K562 (cell line): ENCODE measurements around the gene IDH3G.

ENCODE experiments used
- ATF7 ChIP-seq: fragments of 450-650 bp; IDR thresholded peaks from 2 replicates; pipeline ENCODE4 v1.7.1; 2014; ENCODE audit warnings: mild to moderate bottlenecking, moderate library complexity
- CEBPG ChIP-seq, 3 experiments: fragments of 200-800 bp in 1 of 3; sonication (Bioruptor generic) in 1 of 3; sonication (generic) in 1 of 3; formaldehyde crosslinking in 1 of 3; IDR thresholded peaks in 2 of 3; conservative IDR thresholded peaks in 1 of 3; 2 replicates each; pipeline versions ENCODE4 v1.6.1 to v1.8.0; 2016 to 2022; ENCODE audit warnings: missing compliant biosample characterization in 2 of 3, missing genetic modification characterization in 2 of 3, mild to moderate bottlenecking in 1 of 3, missing genetic modification reagents in 1 of 3
- CHD1 ChIP-seq: fragments of 200-600 bp; sonication (generic); IDR thresholded peaks from one replicate; pipeline ENCODE4 v1.6.1; 2012; ENCODE audit warnings: mild to moderate bottlenecking, moderate library complexity, low read length, inconsistent platforms
- ELF4 ChIP-seq: fragments of 450-650 bp; formaldehyde crosslinking; IDR thresholded peaks from 2 replicates; pipeline ENCODE4 v1.4.0; 2022; ENCODE audit warnings: missing genetic modification characterization
- FOXA3 ChIP-seq, 2 experiments: fragments of 450-650 bp in 1 of 2; sonication (generic) in 1 of 2; formaldehyde crosslinking; IDR thresholded peaks in 1 of 2; conservative IDR thresholded peaks in 1 of 2; 2 replicates each; pipeline versions ENCODE4 v1.4.0 to v1.8.0; 2020 to 2022; ENCODE audit warnings: mild to moderate bottlenecking in 2 of 2, missing genetic modification reagents in 1 of 2
- HDGF ChIP-seq: fragments of 450-650 bp; IDR thresholded peaks from 2 replicates; pipeline ENCODE4 v1.6.1; 2016
- JUN ChIP-seq, 2 experiments: sonication (generic) in 1 of 2; formaldehyde crosslinking in 1 of 2; IDR thresholded peaks; 2 replicates each; pipeline versions ENCODE4 v1.6.1 to v1.8.0; 2012 to 2022; ENCODE audit warnings: borderline replicate concordance in 2 of 2, mild to moderate bottlenecking in 2 of 2, improper control_type of control experiment in 1 of 2, low read depth in 1 of 2, low read length in 1 of 2, missing genetic modification reagents in 1 of 2
- NBN ChIP-seq: fragments of 450-650 bp; IDR thresholded peaks from 2 replicates; pipeline ENCODE4 v1.6.1; 2016; ENCODE audit warnings: low read depth, mild to moderate bottlenecking
- NFIX ChIP-seq: fragments of 250-450 bp; sonication (Bioruptor Pico); IDR thresholded peaks from 2 replicates; pipeline ENCODE4 v1.4.0; 2020; ENCODE audit warnings: low read depth, mild to moderate bottlenecking, moderate library complexity
- PHF8 ChIP-seq: fragments of 200-600 bp; sonication (generic); IDR thresholded peaks from 2 replicates; pipeline ENCODE4 v1.6.1; 2012; ENCODE audit warnings: mixed run types, mild to moderate bottlenecking, inconsistent platforms, low read length, moderate library complexity, borderline replicate concordance
- TF ChIP-seq, protein P1 (sequence below), 3 experiments: IDR thresholded peaks in 2 of 3; conservative IDR thresholded peaks in 1 of 3; 2 replicates each; pipeline ENCODE4 v1.5.1; 2011 to 2012; ENCODE audit warnings: low read length in 3 of 3, mild to moderate bottlenecking in 3 of 3, control low read depth in 2 of 3, improper control_type of control experiment in 1 of 3, inconsistent platforms in 1 of 3, low read depth in 1 of 3, mixed read lengths in 1 of 3, moderate library complexity in 1 of 3; ENCODE audit not compliant: insufficient read depth in 2 of 3

GRCh38 chrX:153771415-153772315, 22.5 kb downstream of the IDH3G start:
- TF ChIP-seq, protein P1, sequence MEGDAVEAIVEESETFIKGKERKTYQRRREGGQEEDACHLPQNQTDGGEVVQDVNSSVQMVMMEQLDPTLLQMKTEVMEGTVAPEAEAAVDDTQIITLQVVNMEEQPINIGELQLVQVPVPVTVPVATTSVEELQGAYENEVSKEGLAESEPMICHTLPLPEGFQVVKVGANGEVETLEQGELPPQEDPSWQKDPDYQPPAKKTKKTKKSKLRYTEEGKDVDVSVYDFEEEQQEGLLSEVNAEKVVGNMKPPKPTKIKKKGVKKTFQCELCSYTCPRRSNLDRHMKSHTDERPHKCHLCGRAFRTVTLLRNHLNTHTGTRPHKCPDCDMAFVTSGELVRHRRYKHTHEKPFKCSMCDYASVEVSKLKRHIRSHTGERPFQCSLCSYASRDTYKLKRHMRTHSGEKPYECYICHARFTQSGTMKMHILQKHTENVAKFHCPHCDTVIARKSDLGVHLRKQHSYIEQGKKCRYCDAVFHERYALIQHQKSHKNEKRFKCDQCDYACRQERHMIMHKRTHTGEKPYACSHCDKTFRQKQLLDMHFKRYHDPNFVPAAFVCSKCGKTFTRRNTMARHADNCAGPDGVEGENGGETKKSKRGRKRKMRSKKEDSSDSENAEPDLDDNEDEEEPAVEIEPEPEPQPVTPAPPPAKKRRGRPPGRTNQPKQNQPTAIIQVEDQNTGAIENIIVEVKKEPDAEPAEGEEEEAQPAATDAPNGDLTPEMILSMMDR (IDR thresholded peaks at IDR 0.05 in 2 of 3, conservative IDR thresholded peaks at IDR 0.05 in 1 of 3; ENCODE audit: insufficient read depth in 2 of 3, low read depth in 1 of 3, low read length in 3 of 3) = no peak
- TF ChIP-seq NFIX (CRISPR knock-in tag) (no peak), NBN (no peak), FOXA3 (CRISPR knock-in tag; conservative IDR thresholded peaks at IDR 0.05 in 1 of 2, IDR thresholded peaks at IDR 0.05 in 1 of 2) (no peak), JUN (IDR thresholded peaks at IDR 0.05; ENCODE audit: borderline replicate concordance, low read depth, low read length) (no peak), JUN (CRISPR knock-in tag; IDR thresholded peaks at IDR 0.05; ENCODE audit: borderline replicate concordance) (no peak), ELF4 (CRISPR knock-in tag) (no peak), HDGF (no peak), ATF7 (no peak), PHF8 (no peak), CEBPG (CRISPR knock-in tag; IDR thresholded peaks at IDR 0.05) (no peak), CEBPG (tag; conservative IDR thresholded peaks at IDR 0.05 in 1 of 2, IDR thresholded peaks at IDR 0.05 in 1 of 2) (no peak), CHD1 (no peak)
